Ishikawa (cell line): ENCODE data around the gene IL6R.

ENCODE experiments used
- CEBPB ChIP-seq: IDR thresholded peaks from 2 replicates; pipeline ENCODE4 v1.6.1; 2012
- EGR1 ChIP-seq: IDR thresholded peaks from 2 replicates; pipeline ENCODE4 v1.6.1; 2012
- EP300 ChIP-seq: IDR thresholded peaks from 2 replicates; pipeline ENCODE4 v1.6.1; 2012; ENCODE audit warnings: borderline replicate concordance
- FOXM1 ChIP-seq: IDR thresholded peaks from 2 replicates; pipeline ENCODE4 v1.6.1; 2012; ENCODE audit warnings: low read depth, borderline replicate concordance
- RAD21 ChIP-seq: IDR thresholded peaks from 2 replicates; pipeline ENCODE4 v1.6.1; 2012; ENCODE audit warnings: low read depth
- TAF1 ChIP-seq: IDR thresholded peaks from 2 replicates; pipeline ENCODE4 v1.6.1; 2012; ENCODE audit warnings: low read depth, mild to moderate bottlenecking
- TCF12 ChIP-seq: IDR thresholded peaks from 2 replicates; pipeline ENCODE4 v1.6.1; 2012; ENCODE audit warnings: low read depth
- TEAD4 ChIP-seq: IDR thresholded peaks from 2 replicates; pipeline ENCODE4 v1.6.1; 2012
- YY1 ChIP-seq: IDR thresholded peaks from 2 replicates; pipeline ENCODE4 v1.6.1; 2012; ENCODE audit warnings: low read depth
- ZBTB7A ChIP-seq: IDR thresholded peaks from 2 replicates; pipeline ENCODE4 v1.6.1; 2012; ENCODE audit warnings: low read depth
- TF ChIP-seq, protein P1 (sequence below): IDR thresholded peaks from 2 replicates; pipeline ENCODE4 v1.6.1; 2012

- TF ChIP-seq CEBPB (no peak), ZBTB7A (no peak), EP300 (no peak), RAD21 (no peak), TCF12 (no peak), FOXM1 (no peak), TAF1 (no peak), YY1 (no peak), TEAD4 (no peak), EGR1 (no peak)
- TF ChIP-seq, protein P1, sequence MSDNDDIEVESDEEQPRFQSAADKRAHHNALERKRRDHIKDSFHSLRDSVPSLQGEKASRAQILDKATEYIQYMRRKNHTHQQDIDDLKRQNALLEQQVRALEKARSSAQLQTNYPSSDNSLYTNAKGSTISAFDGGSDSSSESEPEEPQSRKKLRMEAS = no peak
These were observed 90.5 kb downstream of the IL6R start for GRCh38 chr1:154495496-154496273.
